Measurements from ENCODE around the gene HOXA1. TPM values are rescaled to one million over a fixed set of nuclear protein-coding genes. Genes with fewer than 3 reads are reported as not detected.
A peak's percentile ranks its signal among the peaks of the same experiment; 100 is the strongest.

The HOXA1 gene
- total and polyA plus RNA-seq, 2 of the 8 experiments (the other 6 are each of a cell fraction or from before 2014, with no cell fraction given) = not detected

GRCh38 chr7:27108390-27109127, 12.8 kb upstream of the HOXA1 start (continued):
- TF ChIP-seq RAD21 (IDR thresholded peaks at IDR 0.05 in 1 of 2, conservative IDR thresholded peaks at IDR 0.05 in 1 of 2; ENCODE audit: low read depth in 2 of 2, low read length in 2 of 2) = no peak
- no peak for TF ChIP-seq KDM5A (IDR thresholded peaks at IDR 0.05; ENCODE audit: low read length)
- peak; percentile 98 for TF ChIP-seq EZH2 (IDR thresholded peaks at IDR 0.05; ENCODE audit: low read depth, low read length, severe bottlenecking)
- TF ChIP-seq SIX5 (IDR thresholded peaks at IDR 0.05; ENCODE audit: low read depth, low read length) = no peak
- TF ChIP-seq GTF2F1 (IDR thresholded peaks at IDR 0.05; ENCODE audit: borderline replicate concordance, low read depth, low read length) = no peak
- TF ChIP-seq, protein P1, sequence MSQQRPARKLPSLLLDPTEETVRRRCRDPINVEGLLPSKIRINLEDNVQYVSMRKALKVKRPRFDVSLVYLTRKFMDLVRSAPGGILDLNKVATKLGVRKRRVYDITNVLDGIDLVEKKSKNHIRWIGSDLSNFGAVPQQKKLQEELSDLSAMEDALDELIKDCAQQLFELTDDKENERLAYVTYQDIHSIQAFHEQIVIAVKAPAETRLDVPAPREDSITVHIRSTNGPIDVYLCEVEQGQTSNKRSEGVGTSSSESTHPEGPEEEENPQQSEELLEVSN (IDR thresholded peaks at IDR 0.05) = no peak
- TF ChIP-seq SAP30 (IDR thresholded peaks at IDR 0.05; ENCODE audit: insufficient read depth, insufficient replicate concordance, low read length) = no peak
- no peak for TF ChIP-seq EP300 (IDR thresholded peaks at IDR 0.05; ENCODE audit: borderline replicate concordance in 1 of 2, low read depth in 2 of 2, low read length in 2 of 2)
- TF ChIP-seq BCL11A (IDR thresholded peaks at IDR 0.05; ENCODE audit: low read depth in 2 of 2, low read length in 2 of 2) = no peak
- no peak for TF ChIP-seq ZNF274 (IDR thresholded peaks at IDR 0.05; ENCODE audit: borderline replicate concordance, extremely low read depth, low read length)
- no peak for TF ChIP-seq KDM4A (IDR thresholded peaks at IDR 0.05; ENCODE audit: low read depth, low read length, severe bottlenecking)
- TF ChIP-seq TAF7 (optimal IDR thresholded peaks at IDR 0.05; ENCODE audit: borderline replicate concordance, low read depth, low read length) = no peak
- TF ChIP-seq NRF1 (IDR thresholded peaks at IDR 0.05; ENCODE audit: low read depth, low read length) = no peak
- 0 out of 2 replicates have a peak, but pooled peaks have one; percentile 2 for TF ChIP-seq TCF12 (IDR thresholded peaks at IDR 0.05; ENCODE audit: low read depth, low read length)
- TF ChIP-seq GABPA (IDR thresholded peaks at IDR 0.05; ENCODE audit: borderline replicate concordance, insufficient read depth, low read length) = 0 out of 2 replicates have a peak, but pooled peaks have one; percentile 21
- no peak for TF ChIP-seq SRF (IDR thresholded peaks at IDR 0.05; ENCODE audit: low read depth, low read length)
- TF ChIP-seq PHF8 (conservative IDR thresholded peaks at IDR 0.05; ENCODE audit: low read depth, low read length) = no peak
- TF ChIP-seq CREB1 (IDR thresholded peaks at IDR 0.05) = no peak
- TF ChIP-seq BACH1 (IDR thresholded peaks at IDR 0.05; ENCODE audit: low read length) = no peak
- TF ChIP-seq YY1 (IDR thresholded peaks at IDR 0.05; ENCODE audit: low read depth, low read length) = no peak
- peak; percentile 90 for TF ChIP-seq SUZ12 (IDR thresholded peaks at IDR 0.05; ENCODE audit: low read length)
- TF ChIP-seq ASH2L (IDR thresholded peaks at IDR 0.05; ENCODE audit: low read length) = no peak
- TF ChIP-seq, protein P2, sequence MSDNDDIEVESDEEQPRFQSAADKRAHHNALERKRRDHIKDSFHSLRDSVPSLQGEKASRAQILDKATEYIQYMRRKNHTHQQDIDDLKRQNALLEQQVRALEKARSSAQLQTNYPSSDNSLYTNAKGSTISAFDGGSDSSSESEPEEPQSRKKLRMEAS (IDR thresholded peaks at IDR 0.05) = peak; percentile 42; the same call in 1 of the 2 replicates
